ENCODE results near the gene EHD1.

Gene EHD1

GRCh38 chr11:64875369-64876228 is 2.8 kb downstream of the EHD1 start:
- in situ Hi-C loops (cut with MboI; ENCODE audit: low sequenced_read_pairs) = no loop called here

GRCh38 chr11:64874308-64875240 is 3.8 kb downstream of the EHD1 start:
- in situ Hi-C loops (cut with MboI; ENCODE audit: low sequenced_read_pairs) = no loop called here

- in situ Hi-C loops (cut with MboI; ENCODE audit: low sequenced_read_pairs) = no loop called here
These were observed 5.5 kb downstream of the EHD1 start for GRCh38 chr11:64872790-64873488.

GRCh38 chr11:64871492-64871891 is 6.9 kb downstream of the EHD1 start:
- in situ Hi-C loops (cut with MboI; ENCODE audit: low sequenced_read_pairs) = no loop called here

GRCh38 chr11:64870893-64871466 is 7.4 kb downstream of the EHD1 start:
- in situ Hi-C loops (cut with MboI; ENCODE audit: low sequenced_read_pairs) = no loop called here

- in situ Hi-C loops (cut with MboI; ENCODE audit: low sequenced_read_pairs) = no loop called here
These were observed 8.1 kb downstream of the EHD1 start for GRCh38 chr11:64870176-64870892.

- in situ Hi-C loops (cut with MboI; ENCODE audit: low sequenced_read_pairs) = no loop called here
These were observed 8.7 kb downstream of the EHD1 start for GRCh38 chr11:64869571-64870175.

GRCh38 chr11:64868904-64869570 is 9.4 kb downstream of the EHD1 start:
- in situ Hi-C loops (cut with MboI; ENCODE audit: low sequenced_read_pairs) = no loop called here

GRCh38 chr11:64867748-64868462 is 10.5 kb downstream of the EHD1 start:
- in situ Hi-C loops (cut with MboI; ENCODE audit: low sequenced_read_pairs) = no loop called here

- in situ Hi-C loops (cut with MboI; ENCODE audit: low sequenced_read_pairs) = no loop called here
These were observed 12.3 kb downstream of the EHD1 start for GRCh38 chr11:64866173-64866491.

- in situ Hi-C loops (cut with MboI; ENCODE audit: low sequenced_read_pairs) = no loop called here
These were observed 12.9 kb downstream of the EHD1 start for GRCh38 chr11:64865286-64866172.

- in situ Hi-C loops (cut with MboI; ENCODE audit: low sequenced_read_pairs) = no loop called here
These were observed 13.7 kb downstream of the EHD1 start for GRCh38 chr11:64864473-64865285.

GRCh38 chr11:64864135-64864472 is 14.3 kb downstream of the EHD1 start:
- in situ Hi-C loops (cut with MboI; ENCODE audit: low sequenced_read_pairs) = no loop called here

GRCh38 chr11:64863391-64864060 is 14.9 kb downstream of the EHD1 start:
- in situ Hi-C loops (cut with MboI; ENCODE audit: low sequenced_read_pairs) = no loop called here

- in situ Hi-C loops (cut with MboI; ENCODE audit: low sequenced_read_pairs) = no loop called here
These were observed 15.4 kb downstream of the EHD1 start for GRCh38 chr11:64862987-64863390.

- in situ Hi-C loops (cut with MboI; ENCODE audit: low sequenced_read_pairs) = no loop called here
These were observed 17.0 kb downstream of the EHD1 start for GRCh38 chr11:64861227-64861975.
